Measurements from ENCODE around the gene TSSK2.

TSSK2 gene

GRCh38 chr22:19125474-19126308, 5.4 kb upstream of the TSSK2 start:
- DNase-seq, result no peak

GRCh38 chr22:19126309-19127273, 4.5 kb upstream of the TSSK2 start:
- DNase-seq, result no peak

- DNase-seq, result no peak
Measured at GRCh38 chr22:19127329-19128008, 3.6 kb upstream of the TSSK2 start.

DNA sequence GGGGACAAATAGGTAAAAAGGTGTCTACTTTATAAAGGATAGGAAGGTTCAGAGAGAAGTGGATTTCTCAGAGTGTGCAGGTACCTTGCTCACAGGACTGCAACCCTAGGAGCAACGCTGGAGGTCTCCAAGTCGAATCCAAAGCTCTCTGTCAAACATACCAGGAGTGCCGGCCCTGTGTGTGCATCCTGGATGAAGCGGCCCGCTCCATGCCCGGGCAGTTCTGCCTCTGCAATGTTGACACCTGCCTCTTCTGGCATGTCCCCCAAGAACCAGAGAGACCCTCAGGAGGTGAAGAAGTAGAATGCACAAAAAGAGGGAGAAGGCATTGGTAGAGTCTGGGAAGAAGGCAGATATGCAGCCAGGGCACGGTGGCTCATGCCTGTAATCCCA, 3.1 kb upstream of the TSSK2 start:
- DNase-seq, result no peak

- no peak for DNase-seq
Measured at GRCh38 chr22:19128946-19129727, 2.0 kb upstream of the TSSK2 start.

- DNase-seq, result no peak
Measured at GRCh38 chr22:19129871-19130270, 1.2 kb upstream of the TSSK2 start.

DNA sequence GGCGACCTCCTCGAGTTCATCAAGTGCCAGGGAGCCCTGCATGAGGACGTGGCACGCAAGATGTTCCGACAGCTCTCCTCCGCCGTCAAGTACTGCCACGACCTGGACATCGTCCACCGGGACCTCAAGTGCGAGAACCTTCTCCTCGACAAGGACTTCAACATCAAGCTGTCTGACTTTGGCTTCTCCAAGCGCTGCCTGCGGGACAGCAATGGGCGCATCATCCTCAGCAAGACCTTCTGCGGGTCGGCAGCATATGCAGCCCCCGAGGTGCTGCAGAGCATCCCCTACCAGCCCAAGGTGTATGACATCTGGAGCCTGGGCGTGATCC, 542 bp downstream of the TSSK2 start:
- no peak for DNase-seq

GRCh38 chr22:19132153-19132552, 1.0 kb downstream of the TSSK2 start:
- DNase-seq, result no peak

DNA sequence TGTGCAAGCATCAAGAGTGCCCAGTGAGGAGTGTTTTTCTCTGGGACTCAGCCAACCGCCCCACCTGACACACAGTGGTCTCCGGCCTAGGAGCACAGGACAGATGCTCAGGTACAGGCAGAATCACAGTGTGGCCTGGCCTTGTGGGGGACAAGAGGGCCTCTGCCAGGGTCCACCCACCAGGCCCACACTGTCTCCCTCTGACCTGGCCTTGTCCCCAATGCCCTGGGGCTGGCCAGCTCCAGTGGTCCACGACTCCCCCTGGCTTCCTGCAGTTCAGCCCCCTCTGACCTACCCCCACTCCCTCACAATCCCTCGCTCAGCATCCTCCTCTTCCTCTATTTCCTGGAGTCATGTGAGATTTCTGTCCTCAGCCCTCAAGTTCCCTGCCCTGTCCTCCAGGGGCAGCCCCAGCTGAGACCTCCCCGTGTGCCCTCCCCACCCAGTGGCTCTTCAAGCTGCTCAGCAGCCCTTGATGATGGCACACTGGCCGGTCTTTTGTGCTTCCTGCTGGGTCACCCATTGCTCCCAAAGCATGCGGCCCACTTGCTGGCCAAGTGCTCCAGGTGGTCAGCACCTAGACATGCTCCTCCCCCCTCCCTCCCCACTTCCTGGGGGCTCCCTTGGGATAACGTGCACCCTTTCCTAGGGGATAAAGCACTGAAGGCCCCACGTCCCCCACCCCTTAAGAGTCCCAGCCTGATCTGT, 1.7 kb downstream of the TSSK2 start:
- DNase-seq, result no peak

GRCh38 chr22:19133561-19133960, 2.5 kb downstream of the TSSK2 start:
- no peak for DNase-seq

- DNase-seq, result no peak
Measured at GRCh38 chr22:19134176-19134831, 3.2 kb downstream of the TSSK2 start.

DNA sequence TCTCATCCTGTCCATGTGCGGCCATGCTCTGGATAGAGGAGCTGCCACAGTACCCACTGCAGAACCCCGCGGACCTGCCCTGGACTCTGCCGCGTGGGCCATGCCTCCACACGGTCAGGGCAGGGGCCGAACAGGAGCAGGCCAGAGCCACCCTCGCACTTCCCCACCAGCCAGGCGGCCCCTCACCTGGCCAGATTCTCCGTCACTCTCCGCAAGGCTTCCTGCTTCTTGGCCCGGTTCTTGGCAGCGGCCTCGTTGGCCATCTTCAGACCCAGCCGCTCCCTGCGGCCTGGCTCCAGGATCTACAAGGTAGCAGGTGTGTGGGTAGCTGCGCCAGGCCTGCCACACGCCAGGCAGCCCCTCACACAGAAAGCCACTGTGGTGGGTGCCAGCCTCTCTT, 3.8 kb downstream of the TSSK2 start:
- DNase-seq, result no peak

- DNase-seq, result no peak
Measured at GRCh38 chr22:19136915-19137314, 5.8 kb downstream of the TSSK2 start.

GRCh38 chr22:19137384-19138216, 6.5 kb downstream of the TSSK2 start:
- DNase-seq, result no peak

DNA sequence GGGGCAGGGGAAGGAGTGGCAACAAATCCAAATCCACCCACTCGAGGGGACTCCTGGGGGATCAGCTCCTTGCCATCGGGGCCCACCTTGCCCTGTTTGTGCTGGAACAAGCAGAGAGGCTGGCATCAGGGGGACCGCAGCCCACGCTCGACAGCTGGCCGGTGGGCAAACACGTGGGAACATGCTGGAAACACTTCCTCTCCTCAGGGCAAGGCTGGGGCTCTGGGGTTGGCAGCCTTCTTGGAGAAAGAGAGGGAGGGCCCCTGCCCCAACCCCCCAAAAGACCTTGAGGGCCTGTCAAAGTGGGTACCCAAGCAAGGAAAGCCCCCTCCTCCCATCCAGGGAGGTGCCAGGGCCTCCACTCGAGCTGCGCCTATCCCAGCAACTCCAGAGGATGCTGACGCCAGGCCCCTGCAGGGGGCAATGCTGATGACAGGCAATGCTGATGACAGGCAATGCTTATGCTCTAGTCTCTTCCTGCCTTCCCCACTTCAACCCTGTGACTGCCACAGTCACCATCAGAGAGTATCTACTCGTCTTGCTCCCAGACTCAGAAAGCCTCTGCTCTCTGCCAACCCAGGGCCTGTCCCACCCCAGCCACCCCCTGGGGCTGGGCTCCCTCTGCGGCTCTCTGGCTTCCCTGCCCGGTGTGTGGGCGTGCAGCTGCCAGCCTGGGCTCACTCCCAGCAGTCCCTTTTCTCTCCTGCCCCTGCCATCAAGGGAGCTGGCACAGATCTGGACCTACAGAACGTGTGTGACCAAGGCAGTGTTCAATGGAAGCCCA, 7.3 kb downstream of the TSSK2 start:
- no peak for DNase-seq

DNA sequence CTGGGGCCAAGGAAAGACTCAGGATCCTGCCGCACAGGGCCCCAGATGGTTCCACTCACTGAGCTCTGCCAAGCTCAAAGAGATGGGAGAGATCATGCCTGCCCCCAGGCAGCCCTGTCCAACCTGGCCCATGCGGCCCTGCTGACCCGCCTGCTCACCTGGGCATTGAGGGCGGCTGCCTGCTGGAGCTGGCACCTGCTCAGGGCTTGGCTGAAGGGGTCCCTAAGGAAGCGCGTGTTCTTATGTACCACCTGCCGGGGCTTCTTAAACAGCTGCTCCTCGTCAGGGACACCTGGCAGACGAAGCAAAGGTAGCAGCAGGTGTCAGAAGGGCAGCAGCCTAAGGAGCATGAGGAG, 7.9 kb downstream of the TSSK2 start:
- DNase-seq, result no peak

DNA sequence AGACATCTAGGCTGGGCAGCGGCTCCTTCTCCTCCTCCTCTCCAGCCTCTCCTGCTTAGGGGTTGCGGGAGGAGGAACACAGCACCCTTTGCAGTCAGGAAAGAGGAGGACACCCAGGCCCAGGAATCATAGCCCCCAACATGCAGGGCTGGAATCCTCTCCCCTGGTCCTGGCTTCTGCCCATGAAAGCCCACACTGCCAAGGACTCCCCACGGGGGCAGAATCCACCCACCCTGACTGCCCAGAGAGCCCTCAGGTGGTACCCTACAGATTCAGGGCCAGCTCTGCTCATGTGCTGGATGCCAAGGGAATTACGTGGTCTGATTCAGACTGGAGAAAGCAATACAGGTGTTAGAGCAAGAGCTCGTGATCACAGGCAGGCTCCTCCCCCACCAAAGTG, 8.9 kb downstream of the TSSK2 start:
- DNase-seq, result no peak

GRCh38 chr22:19142394-19142793, 11.3 kb downstream of the TSSK2 start:
- no peak for DNase-seq

DNA sequence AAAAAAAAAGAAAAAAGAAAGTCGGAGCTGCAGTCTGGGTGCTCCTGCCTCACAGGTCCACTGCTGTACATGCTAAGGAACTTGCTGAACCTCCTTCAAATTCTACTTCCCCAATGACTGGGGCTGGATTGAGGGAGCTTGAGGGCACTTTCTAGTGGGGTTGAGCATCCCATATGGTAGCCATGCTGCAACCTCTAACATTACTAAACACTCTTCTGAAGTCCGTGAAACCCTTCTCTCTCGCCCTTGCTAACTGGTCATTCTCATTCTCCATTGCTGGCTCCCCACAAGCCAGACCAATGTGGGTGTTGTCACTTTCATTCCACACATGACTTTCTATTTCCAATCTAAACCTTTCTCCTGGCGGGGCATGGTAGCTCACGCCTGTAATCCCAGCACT, 12.1 kb downstream of the TSSK2 start:
- DNase-seq, result no peak

DNA sequence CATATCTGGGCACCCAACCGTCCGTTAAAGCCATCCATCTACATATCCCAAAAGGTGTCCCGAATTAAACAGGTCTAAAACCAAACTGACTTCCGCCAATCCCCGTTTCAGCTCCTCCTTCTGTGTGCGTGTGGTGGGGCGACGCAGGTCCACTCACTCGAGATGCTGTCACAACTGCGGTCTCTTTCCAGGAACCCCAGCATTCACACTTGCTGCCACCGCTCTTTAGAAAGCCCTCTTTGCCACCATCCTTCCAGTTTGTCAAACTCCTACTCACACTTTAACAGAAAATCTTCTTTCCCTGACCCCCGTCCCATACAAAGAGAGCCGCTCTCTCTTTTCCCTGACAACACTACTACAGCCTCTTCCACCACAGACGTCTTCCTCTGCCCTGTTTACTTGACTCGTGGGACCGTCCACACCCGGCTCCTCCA, 12.9 kb downstream of the TSSK2 start:
- DNase-seq, result peak; percentile 52
